NCI-H69 (cell line): ENCODE results near the gene DCK.

Experiments used
- DNase-seq: peaks from one replicate; lab custom pipeline; 2025; lab: John Stamatoyannopoulos, UW

The DCK gene

GRCh38 chr4:71064521-71064920 is 71.1 kb downstream of the DCK start:
- DNase-seq, result no peak

GRCh38 chr4:71065991-71066510 is 72.6 kb downstream of the DCK start:
- DNase-seq, result no peak

- DNase-seq, result peak; percentile 0
Observed at GRCh38 chr4:71066737-71067716, 73.6 kb downstream of the DCK start.

GRCh38 chr4:71069063-71069462 is 75.6 kb downstream of the DCK start:
- DNase-seq, result no peak

GRCh38 chr4:71070015-71070414 is 76.6 kb downstream of the DCK start:
- no peak for DNase-seq

- DNase-seq, result peak; percentile 2
Observed at GRCh38 chr4:71074452-71075299, 81.2 kb downstream of the DCK start.
